Stimulated activated CD4-positive, alpha-beta T cell treated with anti-CD3 and anti-CD28 coated beads, Interleukin-4, amount 100 ng/mL, for 4 hours (primary cell): ENCODE data around the gene PTGES3L.

ENCODE experiments used
- DNase-seq, 2 experiments: peaks; one replicate each; pipeline ENCODE4 v3.0.0-alpha.2; 2020

Gene PTGES3L

DNA sequence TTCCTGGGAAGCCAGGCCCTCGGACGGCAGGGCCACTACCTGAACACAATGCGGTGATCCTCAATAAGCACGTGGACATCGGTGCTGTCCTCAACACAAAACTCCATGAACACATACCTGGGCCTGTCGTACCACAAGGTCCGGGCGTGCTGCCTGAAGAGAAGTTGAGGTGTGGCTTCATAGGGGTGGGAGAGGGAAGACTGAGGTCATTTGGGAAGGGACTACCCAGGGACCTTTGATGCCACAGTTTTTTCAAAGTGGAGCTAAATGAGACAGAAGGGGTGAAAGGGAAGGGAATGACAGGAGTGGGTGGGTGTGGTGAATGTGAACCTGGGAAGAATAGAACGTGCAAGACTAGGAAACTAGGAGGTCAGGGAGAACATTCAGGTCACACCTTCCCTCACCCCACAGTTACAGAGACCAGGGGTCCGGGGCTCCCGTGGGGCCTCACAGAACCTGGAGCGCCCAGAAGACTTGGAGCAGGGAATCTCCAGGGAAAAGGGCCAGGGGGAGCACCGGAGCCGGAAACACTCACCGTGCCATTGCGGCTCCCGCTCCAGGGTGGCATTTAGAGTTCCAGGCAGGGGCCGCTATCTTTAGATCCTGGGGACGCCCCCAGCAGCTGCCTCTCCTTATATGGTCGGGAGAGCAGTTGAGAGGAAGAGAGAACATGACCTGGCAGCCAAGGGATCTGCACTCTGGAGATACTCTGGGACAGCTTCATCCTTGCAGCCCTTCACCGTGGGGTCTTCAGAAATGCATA is at the start of gene PTGES3L:
Gene PTGES3L (minus strand): TSS at position 570 of the 763 bp plus-strand sequence. CDS start 27 bp downstream, at position 543.
- no peak for DNase-seq

DNA sequence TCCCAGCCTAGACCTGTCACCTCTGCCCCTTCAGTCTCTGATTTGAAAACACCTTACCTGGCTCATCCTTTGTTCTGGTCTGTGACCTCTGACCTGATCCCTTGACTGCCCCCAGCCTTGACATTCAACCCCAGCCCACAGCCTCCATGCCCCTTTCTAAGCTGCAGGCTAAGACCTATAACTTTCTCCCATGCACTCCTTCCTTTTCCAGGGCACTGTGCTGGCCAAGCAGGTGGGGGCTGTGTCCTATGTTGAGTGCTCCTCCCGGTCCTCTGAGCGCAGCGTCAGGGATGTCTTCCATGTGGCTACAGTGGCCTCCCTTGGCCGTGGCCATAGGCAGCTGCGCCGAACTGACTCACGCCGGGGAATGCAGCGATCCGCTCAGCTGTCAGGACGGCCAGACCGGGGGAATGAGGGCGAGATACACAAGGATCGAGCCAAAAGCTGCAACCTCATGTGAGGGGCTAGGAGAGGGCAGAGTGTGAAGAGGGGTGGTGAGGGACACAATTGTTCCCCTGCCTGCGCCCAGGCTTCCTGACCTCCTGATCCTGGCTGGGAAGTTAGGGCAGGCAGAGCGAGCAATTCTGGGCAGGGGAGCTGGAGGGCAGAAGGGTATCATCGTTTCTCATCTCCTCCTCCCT is 48.5 kb upstream of the PTGES3L start:
- no peak for DNase-seq

- no peak for DNase-seq
Measured at GRCh38 chr17:43027091-43028032, 47.5 kb upstream of the PTGES3L start.

DNA sequence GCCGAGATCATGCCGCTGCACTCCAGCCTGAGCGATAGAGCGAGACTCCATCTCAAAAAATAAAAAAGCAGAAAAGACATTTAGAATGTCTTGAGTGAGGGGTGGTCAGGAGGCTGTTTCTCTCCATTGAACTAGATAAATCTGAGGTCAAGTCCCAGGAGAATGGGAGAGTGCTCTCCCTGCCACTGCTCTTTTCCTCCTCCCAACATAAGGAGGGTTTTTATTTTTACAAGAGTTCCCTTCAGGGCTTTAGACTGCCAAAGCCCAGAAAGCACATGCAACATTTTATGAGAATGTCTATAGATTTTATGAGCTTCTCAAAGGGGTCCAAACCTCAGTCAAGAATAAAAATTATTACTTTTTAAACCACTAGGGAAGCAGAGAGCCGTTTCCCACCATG is 46.7 kb upstream of the PTGES3L start:
- no peak for DNase-seq

GRCh38 chr17:43025766-43026537 is 46.1 kb upstream of the PTGES3L start:
- no peak for DNase-seq

DNA sequence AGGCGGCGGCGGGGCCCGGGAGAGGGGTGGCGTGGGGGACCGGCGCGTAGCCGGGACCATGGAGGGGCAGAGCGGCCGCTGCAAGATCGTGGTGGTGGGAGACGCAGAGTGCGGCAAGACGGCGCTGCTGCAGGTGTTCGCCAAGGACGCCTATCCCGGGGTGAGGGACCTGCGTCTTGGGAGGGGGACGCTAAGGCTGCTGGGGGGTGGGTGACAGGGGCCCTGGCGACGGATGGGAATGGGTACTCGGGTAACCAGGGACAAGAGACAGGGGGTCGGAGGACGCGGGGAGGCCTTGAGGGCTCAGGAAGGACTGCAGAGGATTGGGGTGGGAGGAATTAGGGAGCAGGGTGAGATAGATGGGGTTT is 45.4 kb upstream of the PTGES3L start:
- DNase-seq: no peak

DNA sequence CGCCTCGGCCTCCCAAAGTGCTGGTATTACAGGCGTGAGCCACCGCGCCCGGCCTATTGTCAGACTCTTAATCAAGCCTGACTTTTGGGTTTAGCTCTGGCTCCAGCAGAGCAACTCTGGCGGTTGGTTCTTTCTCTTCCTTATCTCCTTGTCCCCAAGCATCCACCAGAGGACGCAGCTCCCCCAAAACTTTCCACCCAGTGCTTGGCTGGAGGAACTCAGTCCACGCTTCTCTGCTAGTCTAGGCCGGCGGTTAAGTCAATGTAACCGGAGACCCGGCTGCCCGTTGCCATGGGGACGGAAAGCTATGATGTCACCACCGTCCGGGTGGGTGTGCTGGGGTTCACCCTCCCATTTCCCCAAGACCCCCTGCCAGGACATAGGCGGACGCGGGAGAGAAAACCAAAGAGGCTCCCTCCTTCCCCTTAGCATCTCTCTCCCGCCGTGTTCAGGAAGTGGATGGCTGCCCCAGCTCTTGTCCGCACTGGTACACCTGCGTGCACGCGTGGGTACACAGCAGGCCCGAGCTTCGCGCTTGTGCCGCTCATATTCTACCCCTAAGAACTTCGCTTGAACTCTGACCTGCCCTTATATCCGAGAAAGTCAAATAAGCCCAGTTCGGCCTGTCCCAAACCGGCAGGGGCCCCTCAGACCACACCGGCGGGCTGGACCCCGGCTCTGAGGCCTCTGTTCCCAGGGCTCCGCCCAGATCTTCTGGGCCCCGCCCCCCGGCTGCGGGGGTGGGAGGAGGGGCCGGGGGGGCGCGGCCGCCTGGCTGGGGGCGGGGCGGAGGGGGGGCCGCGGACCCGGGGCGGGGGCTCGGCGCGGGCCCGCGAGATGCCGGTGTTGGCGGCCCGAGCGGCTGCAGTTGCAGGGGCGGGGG is 44.8 kb upstream of the PTGES3L start, which contains the start of gene RND2:
Gene RND2 (plus strand): TSS at position 825 of the 883 bp plus-strand sequence. CDS start 117 bp downstream, outside the sequence.
- peak; percentile 70 to 80 for DNase-seq

- DNase-seq: peak; percentile 48 to 68
Measured at GRCh38 chr17:43021741-43022512, 42.0 kb upstream of the PTGES3L start, which contains the start of gene VAT1. Gene VAT1 (minus strand): TSS chr17:43022385. CDS start chr17:43022322, 63 bp downstream.

DNA sequence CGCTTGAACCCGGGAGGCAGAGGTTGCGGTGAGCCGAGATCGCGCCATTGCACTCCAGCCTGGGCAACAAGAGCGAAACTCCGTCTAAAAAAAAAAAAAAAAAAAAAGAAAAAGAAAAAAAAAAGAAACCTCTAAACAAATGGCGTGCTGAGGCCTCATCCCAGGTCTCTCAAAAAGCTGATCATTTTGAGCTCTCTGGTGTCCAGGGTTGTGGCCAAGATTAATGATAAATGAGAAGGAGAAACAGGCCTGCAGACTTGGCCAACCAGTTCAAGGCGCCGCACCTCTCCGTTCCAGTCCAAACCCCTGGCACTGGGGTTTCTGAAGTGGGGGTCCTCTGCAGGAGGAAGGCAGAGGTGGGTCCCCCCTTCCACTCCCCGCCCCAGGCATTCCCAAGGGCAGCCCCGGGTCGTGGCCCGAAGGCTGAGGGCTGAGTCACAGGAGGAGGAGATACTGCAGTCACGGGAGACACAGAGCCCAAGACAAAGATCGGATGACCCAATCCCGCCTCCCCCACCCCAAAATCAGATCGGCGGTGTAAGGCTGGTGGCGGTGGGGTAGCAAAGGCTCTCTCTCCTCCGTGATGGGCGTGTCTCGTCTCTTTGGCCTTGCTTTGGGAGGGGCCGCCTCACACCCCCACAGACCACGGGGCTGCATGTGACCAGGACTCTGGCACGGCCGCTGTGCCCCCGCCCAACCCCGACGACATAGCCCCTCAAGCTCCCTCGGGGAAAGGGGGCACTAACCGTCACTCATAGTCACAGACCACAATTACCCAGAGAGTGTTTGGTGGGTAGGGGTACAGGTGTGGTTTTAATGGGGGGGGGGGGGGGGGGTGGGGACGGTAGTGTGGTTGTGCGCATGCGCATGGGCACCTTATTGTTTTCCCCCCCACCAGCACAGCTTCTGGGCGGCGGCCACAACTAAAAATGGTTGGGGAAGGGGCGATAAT is 41.2 kb upstream of the PTGES3L start:
- DNase-seq: peak; percentile 19 to 35

DNA sequence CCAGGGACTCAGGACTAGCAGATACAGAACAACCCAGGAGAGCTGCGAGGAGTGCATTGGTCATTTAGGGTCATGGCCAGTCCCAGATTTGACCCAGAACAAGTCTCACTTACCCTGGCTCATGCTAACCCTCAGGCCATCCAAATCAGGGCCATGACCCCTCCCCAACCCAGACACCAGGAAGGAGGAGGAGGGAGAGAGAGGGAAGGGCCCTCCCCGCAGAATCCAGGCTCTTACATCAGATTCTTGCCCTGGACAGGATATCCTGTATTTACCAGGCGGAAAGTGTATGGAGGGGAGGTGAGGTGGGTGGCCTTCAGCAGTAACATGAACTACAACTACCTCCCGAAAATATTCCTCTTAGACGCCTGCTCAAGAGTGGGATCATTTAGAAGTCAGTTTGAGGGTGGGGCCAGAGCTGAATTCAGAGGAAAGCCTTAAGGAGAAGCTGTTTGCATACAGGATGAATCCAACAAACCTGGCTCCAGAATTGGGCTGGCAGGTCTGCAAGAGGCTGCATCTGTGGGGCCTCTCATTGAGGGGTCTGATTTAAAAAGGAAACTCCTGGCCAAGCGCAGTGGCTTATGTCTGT is 40.2 kb upstream of the PTGES3L start:
- no peak for DNase-seq

DNA sequence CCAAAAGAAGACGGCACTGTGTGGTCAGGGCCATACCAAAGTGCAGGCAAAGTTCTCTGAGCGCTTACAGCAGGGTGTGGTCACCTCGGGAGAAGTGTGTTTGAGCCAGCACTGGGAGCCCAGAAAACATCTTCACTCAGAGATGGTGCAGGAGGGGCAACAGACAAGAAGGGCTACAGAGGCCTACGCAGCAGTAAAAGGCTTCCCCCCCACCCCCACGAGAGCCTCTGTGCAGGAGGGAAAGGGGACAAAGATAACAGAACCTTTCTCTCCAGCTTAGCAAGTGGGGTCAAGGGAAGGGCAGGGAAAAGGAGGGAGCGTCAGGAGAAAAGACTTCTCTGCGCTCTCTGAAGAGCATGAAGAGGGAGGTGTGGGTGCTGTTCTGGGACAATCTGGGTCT is 39.5 kb upstream of the PTGES3L start:
- DNase-seq: no peak

DNA sequence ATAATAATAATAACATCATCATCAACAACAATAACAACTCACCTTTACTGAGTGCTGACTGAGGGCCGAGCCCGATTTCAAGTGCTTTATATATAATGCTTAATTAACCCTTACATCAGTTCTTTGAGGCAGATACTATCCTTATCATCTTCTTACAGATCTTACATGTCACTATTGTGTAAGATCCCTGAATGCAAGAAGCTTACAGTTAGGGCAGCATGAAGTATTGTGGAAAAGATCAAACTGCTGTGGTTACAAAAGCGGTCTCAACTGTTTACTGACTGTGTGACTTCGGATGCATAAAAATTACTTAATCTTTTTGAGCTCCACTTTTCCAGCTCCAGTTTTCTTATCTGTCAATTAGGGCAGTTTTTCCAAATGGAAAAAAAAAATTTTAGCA is 39.1 kb upstream of the PTGES3L start:
- no peak for DNase-seq

DNA sequence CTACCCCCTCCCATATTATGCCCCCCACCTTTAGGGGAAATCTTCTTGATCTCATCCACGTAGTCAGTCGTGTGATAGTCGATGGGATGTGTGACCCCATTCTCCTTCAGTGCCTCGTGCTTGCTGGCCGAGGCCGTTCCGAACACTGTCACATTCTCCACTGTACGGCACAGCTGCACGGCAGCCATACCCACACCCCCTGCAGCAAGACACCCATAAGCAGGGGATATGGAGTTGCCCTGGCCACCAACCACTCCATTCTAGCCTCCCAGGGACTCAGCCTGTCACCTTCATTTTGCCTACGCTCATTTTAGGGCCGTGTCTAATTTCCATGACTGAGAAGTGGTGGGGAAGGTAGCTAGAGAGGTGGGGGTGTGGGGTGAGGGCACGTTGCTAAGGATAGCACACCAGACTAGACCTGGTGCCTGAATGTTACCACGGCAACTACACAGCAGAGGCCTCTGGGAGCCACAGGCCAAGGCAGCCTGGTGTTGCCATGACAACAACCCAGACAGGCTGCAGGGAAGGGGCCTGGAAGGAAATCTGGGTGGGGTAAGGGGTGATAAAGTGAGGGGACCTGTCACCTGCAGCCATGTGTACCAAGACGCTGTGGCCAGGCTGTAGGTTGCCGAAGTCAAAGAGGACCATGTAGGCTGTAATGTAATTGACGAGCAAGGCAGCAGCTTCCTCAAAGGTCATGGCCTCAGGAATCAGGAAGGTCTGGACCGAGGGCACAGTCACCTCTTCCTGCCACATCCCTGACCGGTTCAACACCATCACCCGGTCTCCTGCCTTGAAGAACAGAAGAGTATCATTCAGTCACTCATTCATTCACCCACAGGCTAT is 38.4 kb upstream of the PTGES3L start:
- DNase-seq: no peak

- no peak for DNase-seq
Measured at GRCh38 chr17:43016216-43016615, 36.3 kb upstream of the PTGES3L start.

- DNase-seq: no peak
Measured at GRCh38 chr17:43015579-43015978, 35.7 kb upstream of the PTGES3L start.

DNA sequence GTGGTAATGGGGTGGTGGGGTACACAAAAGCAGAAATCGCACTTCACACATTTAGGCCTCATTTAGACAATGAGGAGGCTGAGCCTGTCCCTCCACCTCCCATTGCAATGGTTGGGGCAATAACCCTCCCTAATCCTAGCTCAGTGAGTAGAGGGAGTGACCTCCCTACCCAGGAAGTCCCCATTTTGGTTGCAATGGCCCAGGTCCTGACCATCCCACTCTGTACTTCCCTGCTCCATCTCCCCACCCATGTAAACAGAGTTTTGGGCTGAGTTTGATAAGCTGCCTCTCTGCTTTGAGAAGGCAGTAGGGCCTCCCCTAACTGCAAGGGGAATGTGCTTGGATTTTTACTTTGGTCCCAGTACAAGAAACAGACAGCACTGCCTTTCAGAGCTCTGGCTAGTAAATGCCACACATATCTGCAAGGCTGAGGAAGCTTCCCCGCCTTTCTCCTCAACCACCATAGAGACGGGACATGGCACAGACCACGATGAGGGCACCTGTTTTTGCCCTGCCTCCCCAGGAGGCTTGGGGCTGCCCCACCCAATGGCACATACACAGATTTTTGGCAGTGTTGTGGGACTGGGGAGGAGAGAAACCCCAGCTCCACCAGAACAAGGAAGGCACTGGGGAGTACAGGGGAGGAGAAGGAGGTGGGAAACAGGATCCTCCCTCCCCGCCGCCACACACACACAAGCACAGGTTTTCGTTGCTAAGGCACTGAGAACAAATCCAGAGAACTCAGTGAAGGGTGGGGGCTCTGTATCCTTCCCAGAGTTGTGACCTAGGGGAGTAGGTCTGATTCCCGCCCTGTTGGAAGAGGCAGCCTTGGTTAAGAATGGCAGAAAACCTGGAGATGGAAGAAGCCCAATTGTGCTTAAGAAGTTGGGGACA is 35.0 kb upstream of the PTGES3L start:
- DNase-seq: no peak
